ENCODE results near the gene HDLBP.
"Not testable (repeated sequence)": the region's sequence is repeated elsewhere in the genome, so short reads cannot be mapped to it uniquely, and the experiment has no call there.

Gene HDLBP

DNA sequence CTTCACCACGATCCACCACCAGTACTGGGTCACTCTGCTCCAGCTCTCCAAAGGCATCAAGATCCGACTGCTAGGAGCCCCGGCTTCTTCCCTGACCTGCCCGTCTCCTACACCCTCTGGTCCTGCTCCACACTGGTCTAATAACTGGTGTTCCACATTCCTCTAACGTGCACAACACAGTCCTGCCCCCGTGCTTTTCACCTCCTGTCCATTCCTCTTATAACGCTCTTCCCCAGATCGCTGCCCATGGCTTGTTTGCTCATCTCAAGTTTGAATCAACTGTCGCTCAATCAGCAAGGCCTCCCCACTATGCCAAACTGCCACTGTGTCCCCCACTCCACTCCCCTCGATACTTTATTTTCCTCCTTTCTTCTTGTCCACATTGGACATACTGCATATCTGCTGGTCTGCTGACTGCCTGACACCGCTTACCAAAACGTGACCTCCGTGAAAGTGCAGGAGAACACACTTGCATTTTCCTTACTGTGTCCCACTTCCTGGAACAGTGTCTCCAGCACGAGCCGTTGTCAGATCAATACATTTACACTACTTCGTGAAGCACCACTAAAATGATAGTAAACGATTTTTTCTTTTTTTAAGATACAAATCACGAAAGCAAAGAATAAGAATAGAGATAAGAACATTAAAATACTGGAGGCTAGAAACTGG lies 6.5 kb downstream of the HDLBP start:
- no peak for DNase-seq

DNA sequence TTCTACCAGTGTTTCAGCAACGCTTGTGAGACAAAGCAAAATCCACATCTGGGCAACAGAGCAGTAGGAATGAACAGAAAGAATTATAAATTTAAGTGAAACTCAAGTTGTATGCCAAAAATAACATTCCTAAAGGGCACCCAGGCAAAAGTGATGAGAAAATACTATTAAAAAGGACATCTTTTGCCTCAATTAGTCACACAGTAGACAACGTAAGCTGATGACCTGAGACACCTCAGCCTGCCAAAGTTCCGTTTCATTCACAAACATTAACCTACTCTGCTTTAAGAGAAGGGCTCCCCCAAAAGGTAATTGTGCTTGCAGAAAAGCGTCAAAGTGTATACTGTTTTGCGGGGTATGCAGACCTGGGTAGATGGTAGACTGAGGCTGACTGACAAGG lies 7.2 kb downstream of the HDLBP start:
- DNase-seq, result no peak

DNA sequence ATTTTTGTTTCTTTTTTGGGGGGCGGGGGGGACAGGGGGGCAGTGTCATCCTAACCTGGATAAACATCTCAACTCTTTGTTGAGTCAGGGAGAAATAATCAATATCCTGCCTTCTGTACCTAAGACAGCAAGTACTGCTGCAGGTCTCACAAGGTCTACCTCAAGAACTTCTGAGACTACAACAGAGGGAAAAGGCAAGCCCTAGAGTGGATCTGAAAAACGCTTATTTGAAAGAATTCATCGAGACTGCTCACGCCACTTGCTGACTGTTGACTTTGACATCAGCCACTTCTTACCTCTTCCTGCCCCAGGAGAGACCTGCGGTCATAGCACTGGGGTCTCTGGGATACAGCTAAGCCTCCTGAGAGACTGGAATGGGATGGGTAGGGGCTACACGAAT lies 8.4 kb downstream of the HDLBP start:
- no peak for DNase-seq

DNA sequence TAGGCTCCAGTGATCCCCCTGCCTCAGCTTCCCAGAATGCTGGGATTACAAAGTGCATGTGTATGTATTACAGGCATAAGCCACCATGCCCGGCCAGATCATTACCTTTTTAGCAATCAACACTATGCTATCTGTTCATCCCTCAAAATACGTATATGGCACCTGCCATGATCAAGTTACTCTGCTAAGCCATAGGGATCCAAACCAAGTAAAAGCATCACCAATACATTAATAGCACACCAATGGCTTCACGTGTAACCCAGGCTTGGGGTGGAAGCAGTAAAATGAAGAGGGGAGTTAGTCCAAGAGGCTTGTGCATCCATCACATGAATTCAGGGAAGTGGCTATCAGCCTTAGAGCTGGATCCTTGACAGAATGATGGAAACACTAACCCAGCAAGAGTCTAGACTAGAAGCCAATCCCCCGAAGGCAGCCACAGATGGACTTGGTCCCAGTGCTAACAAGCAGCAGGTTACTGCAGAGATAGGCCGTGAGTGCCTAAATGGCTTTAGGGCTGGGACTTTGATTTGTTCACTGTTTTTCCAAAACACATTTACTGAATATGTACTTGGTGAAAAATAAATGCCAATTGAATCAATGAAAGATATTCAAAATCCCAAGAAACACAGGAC lies 11.3 kb downstream of the HDLBP start:
- no peak for DNase-seq

DNA sequence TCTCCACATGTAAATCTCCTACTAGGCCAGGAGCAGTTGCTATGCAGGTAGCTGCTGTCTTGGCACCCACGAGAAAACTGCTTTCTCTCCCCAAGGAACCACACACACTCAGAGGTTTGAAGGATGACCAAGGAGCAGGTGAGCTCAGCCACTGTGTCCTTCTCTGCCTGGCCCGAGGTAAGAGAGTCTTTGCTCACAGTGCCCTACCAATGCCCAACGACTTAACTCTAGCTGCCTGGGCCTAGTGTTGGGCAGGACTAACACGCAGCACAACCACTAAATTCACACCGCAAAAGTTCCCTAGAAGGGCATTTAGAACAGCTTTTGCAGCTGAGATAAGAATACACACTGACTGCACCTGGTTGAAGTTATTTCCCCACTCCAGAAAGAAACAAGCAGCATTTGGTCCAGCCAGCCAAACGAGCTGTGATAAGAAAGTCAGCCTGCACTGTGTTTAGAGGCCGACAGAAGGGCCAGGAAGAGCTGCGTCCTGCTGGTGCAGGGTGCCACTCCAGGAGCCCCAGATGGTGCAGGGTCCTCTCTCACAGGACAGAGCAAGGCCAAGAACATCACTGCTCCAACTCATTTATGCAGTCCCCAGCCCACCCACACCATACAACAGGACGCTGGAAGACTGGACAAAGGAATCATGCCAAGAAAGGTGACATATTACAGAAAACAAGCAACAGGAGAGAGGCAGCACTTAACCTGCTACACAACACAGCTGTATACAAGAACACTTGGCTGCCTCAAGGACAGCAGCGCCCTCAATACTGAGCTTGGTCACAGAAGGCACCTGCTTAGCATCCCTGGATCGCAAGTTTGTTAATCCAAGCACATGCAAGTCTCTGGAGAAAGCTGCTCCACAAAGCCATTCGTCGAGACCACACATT lies 12.5 kb downstream of the HDLBP start:
- DNase-seq, result no peak

DNA sequence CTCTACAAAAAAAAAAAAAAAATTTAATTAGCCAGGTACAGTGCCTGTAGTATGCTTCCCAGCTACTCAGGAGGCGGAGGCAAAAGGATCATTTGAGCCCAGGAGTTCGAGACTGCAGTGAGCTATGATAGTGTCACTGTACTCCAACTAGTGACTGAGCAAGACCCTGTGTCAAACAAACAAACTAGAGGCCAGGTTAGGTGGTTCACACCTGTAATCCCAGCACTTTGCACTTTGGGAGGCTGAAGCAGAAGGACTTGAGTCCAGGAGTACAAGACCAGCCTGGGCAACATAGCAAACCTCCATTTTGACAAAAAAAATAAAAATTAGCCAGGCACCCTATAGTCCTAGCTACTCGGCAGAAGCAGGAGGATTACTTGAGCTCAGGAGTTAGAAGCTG lies 13.4 kb downstream of the HDLBP start:
- no peak for DNase-seq

DNA sequence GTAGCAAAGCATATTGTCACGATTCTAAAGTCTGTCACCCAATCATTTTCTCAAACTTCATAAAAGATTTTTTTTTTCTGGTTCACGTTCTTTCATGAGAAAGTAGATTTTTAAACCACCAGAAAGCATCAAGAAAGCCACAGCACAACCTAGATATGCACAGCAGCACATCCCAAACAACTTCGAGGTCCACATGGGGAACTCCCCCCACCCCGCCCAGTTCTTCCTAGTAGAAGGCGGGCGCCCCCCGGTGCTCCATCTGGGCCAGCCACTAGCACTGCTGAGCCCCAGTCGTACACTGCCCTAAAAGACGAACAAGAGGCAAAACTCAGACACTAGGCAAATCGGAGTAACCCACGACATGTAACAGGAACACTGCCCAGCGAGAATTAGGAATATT lies 15.5 kb downstream of the HDLBP start:
- no peak for DNase-seq

DNA sequence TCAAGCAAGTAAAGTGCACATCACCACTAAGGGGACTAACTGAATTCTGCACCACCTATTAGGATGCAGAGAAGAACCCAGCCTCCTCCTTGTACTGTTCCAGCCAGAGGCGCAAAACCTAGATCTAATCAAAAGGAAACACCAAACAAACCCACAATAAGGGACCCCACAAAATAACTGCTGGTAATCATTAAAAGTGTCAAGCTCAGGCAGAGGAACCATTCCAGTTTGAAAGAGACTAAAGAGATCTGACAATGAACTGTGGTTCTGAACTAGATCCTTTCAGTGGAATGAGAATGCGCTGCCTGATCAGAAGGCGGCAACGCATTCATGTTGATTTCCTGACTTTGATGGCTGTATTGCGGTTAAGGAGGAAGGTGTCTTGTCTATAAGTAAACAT lies 16.8 kb downstream of the HDLBP start:
- no peak for DNase-seq

DNA sequence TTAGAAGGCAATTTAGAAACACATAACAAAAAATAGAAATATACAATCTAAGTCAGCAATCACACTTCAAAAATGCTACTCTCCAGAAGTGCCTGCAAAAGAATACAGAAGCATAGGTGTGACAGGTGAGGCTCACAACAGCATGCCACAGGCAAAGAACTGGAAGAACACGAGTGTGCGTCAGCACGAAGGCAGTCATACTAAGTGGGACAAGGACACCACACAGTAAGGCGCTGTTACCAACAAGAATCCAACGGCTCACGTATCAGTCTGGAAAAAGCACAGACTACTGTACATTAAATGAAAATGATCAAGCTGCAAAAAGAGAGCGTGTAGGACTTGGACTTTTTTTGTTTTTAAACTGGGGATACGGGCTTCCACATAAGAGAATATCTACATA lies 18.7 kb downstream of the HDLBP start:
- DNase-seq, result no peak

DNA sequence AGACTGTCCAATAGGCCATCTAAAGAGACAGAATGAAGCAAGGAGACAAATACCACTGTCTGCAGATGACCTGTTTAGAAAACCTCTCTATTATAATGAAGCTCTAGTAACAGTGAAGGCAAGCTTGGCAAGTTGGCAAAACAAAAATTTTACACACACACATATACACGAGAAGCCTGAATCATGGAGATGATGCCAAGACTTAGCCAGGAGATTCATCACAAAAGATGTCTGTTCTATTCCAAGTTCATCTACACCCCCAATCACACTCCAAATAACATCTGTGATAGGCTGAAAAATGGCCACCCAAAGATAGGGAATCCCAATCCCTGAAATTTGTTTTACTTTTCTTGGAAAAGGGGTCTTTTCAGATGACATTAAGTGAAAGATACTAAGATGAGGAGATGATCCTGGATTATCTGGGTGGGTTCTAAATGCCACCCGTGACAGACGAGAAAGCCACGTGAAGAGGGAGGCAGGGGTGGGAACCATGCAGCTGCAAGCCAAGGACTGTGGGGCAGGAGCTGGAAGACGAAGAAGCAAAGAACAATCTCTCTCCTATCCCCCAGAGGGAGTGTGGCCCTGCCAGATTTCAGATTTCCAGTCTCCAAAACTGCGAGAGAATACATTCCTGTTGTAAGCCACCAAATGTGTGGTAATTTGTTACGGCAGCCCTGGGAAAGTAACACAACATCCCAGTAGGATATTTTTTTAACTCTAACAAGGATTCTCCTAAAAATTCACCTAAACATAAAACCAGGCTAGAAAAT lies 20.0 kb downstream of the HDLBP start:
- DNase-seq, result no peak

DNA sequence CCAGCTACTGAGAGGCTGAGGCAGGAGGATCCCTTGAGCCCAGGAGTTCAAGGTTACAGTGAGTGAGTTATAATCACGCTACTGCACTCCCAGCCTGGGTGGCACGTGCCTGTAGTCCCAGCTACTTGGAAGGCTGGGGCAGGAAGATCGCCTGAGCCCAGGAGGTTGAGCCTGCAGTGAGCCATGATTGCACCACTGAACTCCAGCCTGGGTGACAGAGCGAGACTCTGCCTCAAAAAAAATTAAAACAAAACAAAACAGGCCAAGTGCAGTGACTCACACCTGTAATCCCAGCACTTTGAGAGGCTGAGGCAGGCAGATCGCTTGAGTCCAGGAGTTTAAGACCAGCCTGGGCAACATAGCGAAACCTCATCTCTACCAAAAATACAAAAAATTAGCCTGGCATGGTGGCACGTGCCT lies 22.1 kb downstream of the HDLBP start:
- not testable (repeated sequence) for DNase-seq

DNA sequence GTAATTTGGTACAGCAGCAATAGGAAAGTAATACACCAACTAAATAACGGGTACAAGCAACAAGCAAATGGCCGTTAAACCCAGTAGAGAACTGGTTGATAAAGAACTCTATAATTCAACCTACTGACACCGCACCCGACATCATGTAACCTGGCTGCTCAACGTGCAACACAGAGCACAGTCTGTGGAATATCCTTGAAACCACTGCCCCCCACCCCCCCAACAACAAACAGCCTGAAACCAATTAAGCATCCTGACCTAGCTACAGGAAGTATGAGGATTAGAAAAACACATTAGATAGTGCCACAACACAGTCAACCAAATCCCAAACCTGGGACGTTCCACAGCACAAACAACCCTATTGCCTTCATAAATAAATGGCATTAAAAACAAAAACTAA lies 23.5 kb downstream of the HDLBP start:
- no peak for DNase-seq

DNA sequence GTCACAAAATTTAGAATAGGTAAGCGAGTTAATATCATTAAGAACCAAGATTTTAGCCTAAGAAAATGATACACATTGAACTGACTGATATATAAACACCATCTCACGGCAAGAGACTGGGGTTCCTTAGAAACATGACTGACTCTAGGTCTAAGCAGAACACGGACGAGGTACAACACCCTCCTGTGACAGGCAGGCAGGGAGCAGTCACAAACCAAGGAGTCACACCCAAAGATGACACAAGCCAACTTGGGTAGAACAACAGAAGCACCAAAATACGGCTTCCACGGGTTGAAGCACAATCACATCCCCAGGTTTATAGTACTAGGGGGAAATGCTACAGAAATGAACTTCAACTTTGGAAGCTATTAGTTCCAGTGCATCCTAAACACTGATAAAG lies 24.3 kb downstream of the HDLBP start:
- DNase-seq, result no peak

DNA sequence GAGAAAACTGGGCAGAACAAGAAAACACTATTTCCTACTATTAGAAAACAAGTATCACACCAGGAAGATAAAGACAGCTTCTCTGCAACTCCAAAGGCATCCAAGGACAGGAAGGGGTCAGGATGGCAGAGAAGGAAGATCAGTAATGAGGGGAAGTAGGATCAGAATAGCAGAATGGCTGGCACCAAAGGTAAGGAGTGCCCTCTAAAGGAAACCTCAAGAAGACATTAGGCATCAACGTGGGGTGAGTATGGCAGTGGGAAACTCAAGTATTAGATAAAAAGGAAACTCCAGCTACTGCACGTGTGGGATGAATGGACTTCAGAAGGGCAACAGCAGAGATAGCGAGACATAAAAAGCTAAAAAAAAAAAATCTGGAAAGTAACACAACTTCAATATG lies 25.9 kb downstream of the HDLBP start:
- DNase-seq, result no peak

DNA sequence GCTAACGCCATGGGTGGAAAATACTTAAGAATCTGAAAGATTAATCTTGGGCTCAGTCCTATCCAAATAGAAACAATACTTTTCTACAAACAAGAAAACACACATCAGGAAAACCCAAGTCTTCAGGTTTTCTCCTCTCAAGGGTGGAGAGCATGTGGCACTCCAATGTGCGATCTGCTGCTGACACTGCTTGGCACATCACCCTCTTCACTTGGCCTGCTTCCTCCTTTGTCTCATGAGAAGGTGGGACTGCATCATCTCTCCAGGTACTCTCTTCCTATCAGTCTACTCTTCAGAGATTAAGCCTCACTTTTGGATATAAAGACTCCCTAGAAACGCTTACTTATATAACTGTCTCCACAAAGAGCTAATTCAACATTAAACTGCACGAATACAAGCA lies 26.4 kb downstream of the HDLBP start:
- DNase-seq, result no peak

DNA sequence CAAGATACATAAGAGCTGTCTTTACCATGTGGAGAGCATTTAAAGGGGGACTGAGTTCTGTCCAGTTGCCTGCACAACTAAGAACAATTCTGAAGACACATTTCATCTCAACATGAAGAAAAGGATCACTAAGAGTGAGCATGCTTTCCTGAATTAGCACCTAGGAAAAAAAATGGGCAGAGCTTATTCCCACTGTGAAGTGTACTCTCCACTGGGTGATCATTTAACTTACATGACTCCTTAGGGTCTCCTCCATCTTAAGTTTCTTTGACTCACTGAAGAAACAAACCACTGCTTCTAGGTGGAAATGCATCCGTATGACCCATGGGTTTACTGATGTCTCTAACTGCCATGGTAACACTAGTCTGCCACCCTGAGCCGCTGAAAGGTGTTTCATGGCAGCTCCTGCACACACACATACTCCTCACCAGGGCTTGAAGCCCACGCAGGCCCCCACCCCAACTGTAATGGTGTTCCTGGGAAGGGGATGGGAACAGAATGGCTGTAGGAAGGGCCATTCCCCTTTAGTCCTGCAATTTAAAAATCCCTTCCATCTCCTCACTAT lies 27.1 kb downstream of the HDLBP start:
- DNase-seq, result no peak

DNA sequence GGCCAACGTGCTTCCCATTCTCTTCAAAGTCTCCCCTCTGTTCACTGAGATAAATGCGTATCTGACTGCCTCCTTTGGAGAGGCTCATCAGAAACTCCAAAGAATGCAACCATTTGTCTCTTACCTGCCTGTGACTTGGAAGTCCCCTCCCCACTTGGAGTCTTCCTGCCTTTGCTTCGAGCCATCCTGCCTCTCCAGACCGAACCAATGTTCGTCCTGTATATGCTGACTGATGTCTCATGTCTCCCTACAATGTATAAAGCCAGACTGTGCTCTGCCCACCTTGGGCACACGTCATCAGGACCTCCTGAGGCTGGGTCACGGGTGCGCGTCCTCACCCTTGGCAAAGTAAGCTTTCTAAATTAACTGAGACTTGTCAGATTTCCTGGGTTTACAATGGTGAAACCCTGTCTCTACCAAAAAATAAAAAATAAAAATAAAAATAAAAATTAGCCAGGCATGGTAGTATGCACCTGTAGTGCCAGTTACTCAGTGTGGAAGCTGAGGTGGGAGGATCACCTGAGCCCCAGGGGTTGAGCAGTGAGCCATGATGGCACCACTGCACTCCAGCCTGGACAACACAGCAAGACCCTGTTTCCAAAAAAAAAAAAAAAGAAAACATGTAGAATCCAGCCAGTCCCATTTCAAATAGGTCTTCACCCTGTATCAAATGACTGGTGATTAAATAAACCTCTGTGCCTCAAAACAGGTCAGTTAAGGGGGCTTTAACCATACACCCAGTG lies 29.0 kb downstream of the HDLBP start:
- no peak for DNase-seq

DNA sequence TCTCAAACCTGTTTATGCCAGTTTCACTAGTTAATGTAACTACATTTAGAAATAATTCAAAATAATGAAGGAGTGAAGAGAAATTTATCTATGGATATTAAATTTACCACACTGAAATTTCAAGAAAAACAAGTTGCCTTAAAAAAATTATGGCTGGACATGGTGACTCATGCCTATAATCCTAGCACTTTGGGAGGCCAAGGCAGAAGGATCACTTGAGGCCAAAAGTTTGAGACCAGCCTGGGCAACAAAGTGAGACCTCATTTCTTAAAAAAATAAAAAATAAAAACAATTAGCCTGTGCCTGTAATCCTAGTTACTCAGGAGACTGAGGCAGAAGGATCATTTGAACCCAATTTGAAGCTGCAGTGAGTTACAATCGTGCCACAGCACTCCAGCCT lies 29.9 kb downstream of the HDLBP start:
- no peak for DNase-seq

DNA sequence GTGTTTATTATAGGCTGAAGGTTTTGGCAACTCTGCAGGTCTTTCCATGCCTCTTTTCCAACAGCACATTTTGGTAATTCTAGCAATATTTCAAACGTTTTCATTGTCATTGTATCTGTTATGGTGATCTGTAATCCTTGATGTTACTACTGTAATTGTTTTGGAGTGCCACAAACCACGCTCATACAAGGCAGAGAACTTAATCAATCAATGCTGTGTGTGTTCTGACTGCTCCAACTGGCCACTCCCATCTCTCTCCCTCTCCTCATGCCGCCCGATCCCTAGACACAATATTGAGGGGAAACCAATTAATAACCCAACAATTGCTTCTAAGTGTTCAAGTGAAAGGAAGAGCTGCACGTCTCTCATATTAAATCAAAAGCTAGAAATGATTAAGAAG lies 32.9 kb downstream of the HDLBP start:
- DNase-seq, result no peak

DNA sequence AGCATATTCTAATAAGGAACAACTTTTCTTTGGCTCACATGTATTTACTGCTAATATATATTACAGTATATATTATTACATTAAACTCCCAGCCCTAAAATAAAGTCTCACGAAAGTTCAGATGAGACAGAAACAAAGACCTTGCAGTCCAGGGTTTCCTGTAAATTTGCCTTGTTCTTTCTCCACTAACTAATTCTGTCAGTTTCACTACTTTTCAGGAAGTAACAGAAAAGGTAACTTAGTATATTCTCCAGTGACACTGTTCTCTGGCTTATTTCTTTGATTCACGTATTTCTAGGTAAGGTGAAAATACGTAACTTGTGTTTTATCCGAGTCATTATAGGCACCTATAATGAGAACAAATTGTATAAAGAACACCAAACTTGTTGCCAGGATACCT lies 35.2 kb downstream of the HDLBP start:
- no peak for DNase-seq

DNA sequence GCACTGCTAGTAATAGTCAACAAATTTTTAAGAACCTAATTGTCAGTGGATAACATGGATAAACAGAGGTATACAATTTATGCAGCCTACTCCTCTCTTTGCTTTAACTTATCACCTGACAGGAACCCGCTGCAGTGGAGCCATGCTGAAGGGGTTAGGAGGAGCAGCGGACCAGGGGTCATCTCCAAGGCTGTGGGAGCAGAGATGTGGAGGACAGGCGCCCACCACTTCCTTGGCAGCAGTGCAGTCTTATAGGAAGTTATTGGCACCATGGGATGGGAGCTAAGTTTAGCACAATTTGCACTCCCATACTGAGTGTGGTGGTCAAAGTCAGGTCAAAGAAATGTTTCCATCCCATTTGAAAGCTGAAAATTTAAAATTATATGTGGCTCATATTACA lies 35.6 kb downstream of the HDLBP start:
- no peak for DNase-seq

DNA sequence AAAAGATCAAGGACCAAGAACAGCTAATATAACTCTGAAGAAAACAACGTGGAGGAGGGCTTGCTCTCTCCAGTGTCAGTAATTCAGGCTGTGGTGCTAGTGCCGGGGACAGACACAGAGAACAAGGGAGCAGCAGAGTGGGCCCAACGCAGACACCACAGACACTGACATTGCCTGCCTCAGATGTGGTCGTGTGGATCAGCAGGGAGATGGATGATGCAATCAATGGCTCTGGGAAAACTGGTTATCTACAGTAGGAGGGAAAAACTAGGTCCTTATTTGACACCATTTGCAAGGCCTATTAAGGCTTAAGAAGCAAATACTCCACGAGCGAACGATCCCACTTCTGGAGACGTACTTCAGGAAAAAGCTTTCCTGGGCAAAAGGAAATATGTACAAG lies 36.1 kb downstream of the HDLBP start:
- DNase-seq, result no peak

Measured in right kidney (tissue), 1 donor.